ENCODE measurements around the gene CLHC1.

GRCh38 chr2:55150834-55151233, 81.3 kb downstream of the CLHC1 start:
- no peak for TF ChIP-seq POLR2AphosphoS5 (IDR thresholded peaks at IDR 0.05; ENCODE audit: low read depth, low read length)
- no peak for TF ChIP-seq CTCF (IDR thresholded peaks at IDR 0.05 in 2 of 3, conservative IDR thresholded peaks at IDR 0.05 in 1 of 3; ENCODE audit: borderline replicate concordance in 1 of 3, insufficient read depth in 1 of 3, low read depth in 2 of 3, low read length in 2 of 3)
- no peak for TF ChIP-seq EZH2 (IDR thresholded peaks at IDR 0.05)
- no peak for TF ChIP-seq POLR2A (IDR thresholded peaks at IDR 0.05; ENCODE audit: borderline replicate concordance, extremely low read depth, insufficient read depth, insufficient read length)
- no peak for TF ChIP-seq MAX (IDR thresholded peaks at IDR 0.05)
- no peak for TF ChIP-seq YY1 (IDR thresholded peaks at IDR 0.05; ENCODE audit: extremely low read depth, insufficient replicate concordance, low read depth, low read length)
- TF ChIP-seq EGR1 (IDR thresholded peaks at IDR 0.05; ENCODE audit: low read depth), result no peak

All from HCT116 (cell line).